ENCODE measurements around the gene WRAP73.

DNA sequence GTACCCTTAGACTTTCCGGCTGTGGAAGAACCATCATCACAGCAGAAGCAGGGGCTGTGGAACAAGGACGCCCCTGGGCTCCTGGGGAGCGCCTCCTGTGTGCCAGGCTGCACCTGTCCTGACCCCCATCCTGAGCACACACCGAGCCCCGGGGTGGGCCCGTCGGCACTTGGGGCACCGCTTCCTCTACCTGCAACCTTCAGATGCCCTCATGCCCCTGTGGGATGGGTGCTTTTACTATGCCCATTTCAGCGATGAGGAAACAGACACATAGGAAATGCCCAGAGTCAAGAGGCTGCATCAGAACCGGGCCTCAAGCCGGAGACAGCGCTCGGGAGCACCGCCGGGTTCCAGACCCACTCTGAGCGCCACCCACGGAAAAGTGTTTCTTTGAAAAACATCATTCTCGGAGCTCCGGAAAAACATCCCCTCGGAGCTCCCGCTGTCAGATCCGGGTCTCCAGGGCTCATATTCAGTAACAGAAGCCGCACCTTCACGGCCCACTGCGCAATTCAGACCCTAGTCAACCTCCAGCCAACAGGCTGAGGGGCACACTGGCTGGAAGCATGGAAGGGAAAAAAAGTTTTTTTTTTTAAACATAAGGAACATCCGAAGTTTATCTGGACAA lies 17.1 kb downstream of the WRAP73 start:
- TF ChIP-seq, protein P1, sequence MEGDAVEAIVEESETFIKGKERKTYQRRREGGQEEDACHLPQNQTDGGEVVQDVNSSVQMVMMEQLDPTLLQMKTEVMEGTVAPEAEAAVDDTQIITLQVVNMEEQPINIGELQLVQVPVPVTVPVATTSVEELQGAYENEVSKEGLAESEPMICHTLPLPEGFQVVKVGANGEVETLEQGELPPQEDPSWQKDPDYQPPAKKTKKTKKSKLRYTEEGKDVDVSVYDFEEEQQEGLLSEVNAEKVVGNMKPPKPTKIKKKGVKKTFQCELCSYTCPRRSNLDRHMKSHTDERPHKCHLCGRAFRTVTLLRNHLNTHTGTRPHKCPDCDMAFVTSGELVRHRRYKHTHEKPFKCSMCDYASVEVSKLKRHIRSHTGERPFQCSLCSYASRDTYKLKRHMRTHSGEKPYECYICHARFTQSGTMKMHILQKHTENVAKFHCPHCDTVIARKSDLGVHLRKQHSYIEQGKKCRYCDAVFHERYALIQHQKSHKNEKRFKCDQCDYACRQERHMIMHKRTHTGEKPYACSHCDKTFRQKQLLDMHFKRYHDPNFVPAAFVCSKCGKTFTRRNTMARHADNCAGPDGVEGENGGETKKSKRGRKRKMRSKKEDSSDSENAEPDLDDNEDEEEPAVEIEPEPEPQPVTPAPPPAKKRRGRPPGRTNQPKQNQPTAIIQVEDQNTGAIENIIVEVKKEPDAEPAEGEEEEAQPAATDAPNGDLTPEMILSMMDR (IDR thresholded peaks at IDR 0.05; ENCODE audit: insufficient read depth, low read length, poor library complexity, severe bottlenecking) = no peak
- no peak for TF ChIP-seq EZH2phosphoT487 (conservative IDR thresholded peaks at IDR 0.05; ENCODE audit: low read length)
